ENCODE results near the gene TBC1D17.

DNA sequence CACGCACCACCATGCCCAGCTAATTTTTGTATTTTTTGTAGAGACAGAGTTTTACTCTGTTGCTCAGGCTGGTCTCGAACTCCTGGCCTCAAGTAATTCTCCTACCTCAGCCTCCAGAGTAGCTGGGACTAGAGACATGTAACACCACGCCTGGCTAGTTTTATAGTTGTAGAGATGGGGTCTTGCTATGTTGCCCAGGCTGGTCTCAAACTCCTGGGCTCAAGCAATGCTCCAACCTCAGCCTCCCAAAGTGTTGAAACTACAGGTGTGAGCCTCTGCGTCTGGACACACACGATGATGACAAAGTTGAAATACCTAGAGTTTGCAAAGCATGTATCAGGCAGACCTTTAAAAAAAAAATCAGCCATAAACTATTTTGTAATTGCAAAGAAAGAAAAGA, 31.1 kb upstream of the TBC1D17 start:
- TF ChIP-seq, protein P1, sequence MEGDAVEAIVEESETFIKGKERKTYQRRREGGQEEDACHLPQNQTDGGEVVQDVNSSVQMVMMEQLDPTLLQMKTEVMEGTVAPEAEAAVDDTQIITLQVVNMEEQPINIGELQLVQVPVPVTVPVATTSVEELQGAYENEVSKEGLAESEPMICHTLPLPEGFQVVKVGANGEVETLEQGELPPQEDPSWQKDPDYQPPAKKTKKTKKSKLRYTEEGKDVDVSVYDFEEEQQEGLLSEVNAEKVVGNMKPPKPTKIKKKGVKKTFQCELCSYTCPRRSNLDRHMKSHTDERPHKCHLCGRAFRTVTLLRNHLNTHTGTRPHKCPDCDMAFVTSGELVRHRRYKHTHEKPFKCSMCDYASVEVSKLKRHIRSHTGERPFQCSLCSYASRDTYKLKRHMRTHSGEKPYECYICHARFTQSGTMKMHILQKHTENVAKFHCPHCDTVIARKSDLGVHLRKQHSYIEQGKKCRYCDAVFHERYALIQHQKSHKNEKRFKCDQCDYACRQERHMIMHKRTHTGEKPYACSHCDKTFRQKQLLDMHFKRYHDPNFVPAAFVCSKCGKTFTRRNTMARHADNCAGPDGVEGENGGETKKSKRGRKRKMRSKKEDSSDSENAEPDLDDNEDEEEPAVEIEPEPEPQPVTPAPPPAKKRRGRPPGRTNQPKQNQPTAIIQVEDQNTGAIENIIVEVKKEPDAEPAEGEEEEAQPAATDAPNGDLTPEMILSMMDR (optimal IDR thresholded peaks at IDR 0.05 in 1 of 3, IDR thresholded peaks at IDR 0.05 in 1 of 3, conservative IDR thresholded peaks at IDR 0.05 in 1 of 3; ENCODE audit: extremely low read depth in 1 of 3, insufficient read depth in 2 of 3, low read length in 3 of 3): no peak
- no peak for TF ChIP-seq EZH2 (IDR thresholded peaks at IDR 0.05; ENCODE audit: low read length)
